Ectodermal cell (in vitro differentiated cells): ENCODE data around the gene IVNS1ABP.
A peak's percentile ranks its signal among the peaks of the same experiment; 100 is the strongest.

ENCODE experiments used
- H3K27ac ChIP-seq: 2 replicates; pipeline ENCODE4 v1.7.0; 2013; ENCODE audit warnings: mild to moderate bottlenecking, low read depth, low read length; ENCODE audit not compliant: insufficient read depth, poor library complexity, severe bottlenecking
- H3K27me3 ChIP-seq: 2 replicates; pipeline ENCODE4 v1.7.0; 2013; ENCODE audit warnings: mild to moderate bottlenecking, low read length; ENCODE audit not compliant: insufficient read depth, control insufficient read depth, poor library complexity, severe bottlenecking
- H3K36me3 ChIP-seq: one replicate; pipeline ENCODE4 v1.7.0; 2013; ENCODE audit warnings: low read length; ENCODE audit not compliant: control insufficient read depth, insufficient read depth
- H3K4me1 ChIP-seq: one replicate; pipeline ENCODE4 v1.7.0; 2013; ENCODE audit warnings: low read length; ENCODE audit not compliant: control insufficient read depth, insufficient read depth
- H3K4me3 ChIP-seq: 2 replicates; pipeline ENCODE4 v1.7.0; 2013; ENCODE audit warnings: low read depth, low read length, control low read depth; ENCODE audit not compliant: insufficient read depth
- H3K9me3 ChIP-seq: 2 replicates; pipeline ENCODE4 v1.7.0; 2013; ENCODE audit warnings: mild to moderate bottlenecking, low read length, moderate library complexity; ENCODE audit not compliant: control insufficient read depth
- WGBS, 2 experiments: methylation state at CpG; one replicate each; pipeline ENCODE4 v1.1.7; 2013; ENCODE audit warnings: missing lambda C conversion rate in 2 of 2; 5-methylcytosine and 5-hydroxymethylcytosine counted together

The IVNS1ABP gene

GRCh38 chr1:185316163-185317033 lies 645 bp downstream of the IVNS1ABP start:
- Histone ChIP-seq H3K4me1 (peaks cover 5% of the 10 kb centered on the region), H3K9me3 (no peaks in the 10 kb centered on the region), H3K36me3 (peaks cover 4% of the 10 kb centered on the region), H3K27me3 (no peaks in the 10 kb centered on the region), H3K4me3 (peak overlapping the region; percentile 90), H3K27ac (peak overlapping the region; percentile 91)
- 0% methylated on average over 88 of the region's 88 CpGs for WGBS, 2 experiments

- Histone ChIP-seq H3K27ac (no peak overlapping the region), H3K4me3 (peak overlapping the region; percentile 90), H3K9me3 (no peaks in the 10 kb centered on the region), H3K4me1 (peaks cover 5% of the 10 kb centered on the region), H3K27me3 (no peaks in the 10 kb centered on the region), H3K36me3 (peaks cover 7% of the 10 kb centered on the region)
- 4 to 8% methylated on average over 8 of the region's 8 CpGs for WGBS, 2 experiments
Observed at GRCh38 chr1:185315445-185316071, 1.5 kb downstream of the IVNS1ABP start.

GRCh38 chr1:185314411-185314810 lies 2.6 kb downstream of the IVNS1ABP start:
- Histone ChIP-seq H3K36me3 (peaks cover 10% of the 10 kb centered on the region), H3K27me3 (no peaks in the 10 kb centered on the region), H3K9me3 (no peaks in the 10 kb centered on the region), H3K4me1 (peaks cover 5% of the 10 kb centered on the region), H3K4me3 (peak overlapping the region; percentile 90), H3K27ac (no peak overlapping the region)
- WGBS, 2 experiments = 6 to 10% methylated on average over 1 of the region's 1 CpG

GRCh38 chr1:185312361-185313138 lies 4.5 kb downstream of the IVNS1ABP start:
- Histone ChIP-seq H3K9me3 (no peaks in the 10 kb centered on the region), H3K4me1 (peaks cover under 1% of the 10 kb centered on the region), H3K27me3 (no peaks in the 10 kb centered on the region), H3K27ac (no peak overlapping the region), H3K4me3 (peak overlapping the region; percentile 3), H3K36me3 (peaks cover 23% of the 10 kb centered on the region)
- 86 to 94% methylated on average over 3 to 4 of the region's 4 CpGs for WGBS, 2 experiments

- Histone ChIP-seq H3K9me3 (no peaks in the 10 kb centered on the region), H3K27ac (no peak overlapping the region), H3K27me3 (no peaks in the 10 kb centered on the region), H3K4me1 (no peaks in the 10 kb centered on the region), H3K4me3 (peak overlapping the region; percentile 14), H3K36me3 (peaks cover 27% of the 10 kb centered on the region)
Observed at GRCh38 chr1:185311589-185312225, 5.3 kb downstream of the IVNS1ABP start.

GRCh38 chr1:185309566-185309965 lies 7.5 kb downstream of the IVNS1ABP start:
- H3K36me3 ChIP-seq = peaks cover 48% of the 10 kb centered on the region
- H3K27ac ChIP-seq = no peak overlapping the region
- WGBS, 2 experiments = 90 to 100% methylated on average over 1 to 2 of the region's 2 CpGs

GRCh38 chr1:185308126-185308525 lies 8.9 kb downstream of the IVNS1ABP start:
- 86 to 98% methylated on average over 1 of the region's 1 CpG for WGBS, 2 experiments
- Histone ChIP-seq H3K27ac (no peak overlapping the region), H3K9me3 (no peaks in the 10 kb centered on the region)

More at GRCh38 chr1:185309566-185309965, 7.5 kb downstream of the IVNS1ABP start:
- no peaks in the 10 kb centered on the region for H3K27me3 ChIP-seq
- H3K4me1 ChIP-seq = no peaks in the 10 kb centered on the region
- H3K4me3 ChIP-seq = no peak overlapping the region
- H3K9me3 ChIP-seq = no peaks in the 10 kb centered on the region

GRCh38 chr1:185305419-185305818 lies 11.6 kb downstream of the IVNS1ABP start:
- WGBS, 2 experiments = 93 to 95% methylated on average over 2 to 3 of the region's 3 CpGs
- H3K27me3 ChIP-seq = no peaks in the 10 kb centered on the region
- no peak overlapping the region for H3K4me3 ChIP-seq
- H3K36me3 ChIP-seq = peaks cover 60% of the 10 kb centered on the region
- no peaks in the 10 kb centered on the region for H3K4me1 ChIP-seq
- H3K27ac ChIP-seq = no peak overlapping the region
- no peaks in the 10 kb centered on the region for H3K9me3 ChIP-seq

More at GRCh38 chr1:185308126-185308525, 8.9 kb downstream of the IVNS1ABP start:
- H3K36me3 ChIP-seq = peaks cover 50% of the 10 kb centered on the region
- no peaks in the 10 kb centered on the region for H3K4me1 ChIP-seq
- H3K27me3 ChIP-seq = no peaks in the 10 kb centered on the region
- H3K4me3 ChIP-seq = no peak overlapping the region

GRCh38 chr1:185300152-185300551 lies 16.9 kb downstream of the IVNS1ABP start:
- peaks cover 54% of the 10 kb centered on the region for H3K36me3 ChIP-seq

More at GRCh38 chr1:185300152-185300551, 16.9 kb downstream of the IVNS1ABP start:
- WGBS, 2 experiments = 95 to 97% methylated on average over 4 to 6 of the region's 6 CpGs
- Histone ChIP-seq H3K27ac (no peak overlapping the region), H3K9me3 (no peaks in the 10 kb centered on the region), H3K4me1 (no peaks in the 10 kb centered on the region), H3K4me3 (no peak overlapping the region), H3K27me3 (no peaks in the 10 kb centered on the region)
